ENCODE measurements around the gene OLIG2. TPM values are rescaled to one million over a fixed set of nuclear protein-coding genes. Genes with fewer than 3 reads are reported as not detected.
A peak's percentile ranks its signal among the peaks of the same experiment; 100 is the strongest.

The OLIG2 gene
- total RNA-seq, 1 donor from 2014 or later, result 2.5 TPM

DNA sequence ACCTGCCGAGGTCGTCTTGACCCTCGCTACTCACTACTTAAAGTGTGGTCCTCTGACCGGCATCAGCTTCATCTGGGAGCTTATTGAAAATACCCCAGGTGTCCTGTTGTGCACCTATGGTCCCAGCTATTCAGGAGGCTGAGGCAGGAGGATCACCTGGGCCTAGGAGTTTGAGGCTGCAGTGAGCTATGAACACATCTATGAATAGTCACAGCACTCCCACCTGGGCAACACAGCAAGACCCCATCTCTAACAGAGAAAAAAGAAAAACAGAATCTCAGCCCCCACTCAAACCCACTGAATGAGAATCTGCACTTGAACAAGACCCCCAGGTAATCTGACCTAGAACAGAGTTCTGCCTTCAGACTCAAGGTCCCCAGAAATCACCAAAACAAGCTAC, 35.5 kb downstream of the OLIG2 start:
- DNase-seq (ENCODE audit: low read depth) (no peak), FAIRE-seq (no peak)
- no peak overlapping the region for H3K4me3 ChIP-seq (ENCODE audit: insufficient read depth, low read depth, low read length)
- Mint-ChIP-seq H3K4me1 (ENCODE audit: low read depth, unreplicated experiment) (no peaks in the 10 kb centered on the region), H3K36me3 (ENCODE audit: low read depth, unreplicated experiment) (no peaks in the 10 kb centered on the region), H3K9me3 (ENCODE audit: unreplicated experiment) (no peaks in the 10 kb centered on the region), H3K4me3 (ENCODE audit: unreplicated experiment) (no peak overlapping the region), H3K27ac (ENCODE audit: unreplicated experiment) (no peak overlapping the region), H3K27me3 (ENCODE audit: low read depth, unreplicated experiment) (peaks cover 78% of the 10 kb centered on the region)
- no peaks in the 10 kb centered on the region for H4K20me1 ChIP-seq (ENCODE audit: insufficient read depth, low read length)
- no peak overlapping the region for H3K27ac ChIP-seq (ENCODE audit: low read depth, low read length)
- H2AFZ ChIP-seq (ENCODE audit: low read depth, low read length), result no peak overlapping the region
- H3K9ac ChIP-seq (ENCODE audit: low read length), result no peak overlapping the region
- H3K36me3 ChIP-seq (ENCODE audit: insufficient read depth, low read length), result no peaks in the 10 kb centered on the region
- no peaks in the 10 kb centered on the region for H3K9me3 ChIP-seq (ENCODE audit: insufficient read depth, low read depth, low read length)
- H3K79me2 ChIP-seq (ENCODE audit: insufficient read depth, low read length), result no peaks in the 10 kb centered on the region
- H3K4me2 ChIP-seq (ENCODE audit: low read length), result no peak overlapping the region
- H3K27me3 ChIP-seq (ENCODE audit: insufficient read depth, low read length), result peaks cover 57% of the 10 kb centered on the region
- TF ChIP-seq CTCF (IDR thresholded peaks at IDR 0.05; ENCODE audit: insufficient read depth, low read depth, low read length) (no peak), EZH2 (IDR thresholded peaks at IDR 0.05; ENCODE audit: insufficient read depth, low read length) (no peak)
- H3K4me1 ChIP-seq (ENCODE audit: insufficient read depth, low read length), result no peaks in the 10 kb centered on the region

DNA sequence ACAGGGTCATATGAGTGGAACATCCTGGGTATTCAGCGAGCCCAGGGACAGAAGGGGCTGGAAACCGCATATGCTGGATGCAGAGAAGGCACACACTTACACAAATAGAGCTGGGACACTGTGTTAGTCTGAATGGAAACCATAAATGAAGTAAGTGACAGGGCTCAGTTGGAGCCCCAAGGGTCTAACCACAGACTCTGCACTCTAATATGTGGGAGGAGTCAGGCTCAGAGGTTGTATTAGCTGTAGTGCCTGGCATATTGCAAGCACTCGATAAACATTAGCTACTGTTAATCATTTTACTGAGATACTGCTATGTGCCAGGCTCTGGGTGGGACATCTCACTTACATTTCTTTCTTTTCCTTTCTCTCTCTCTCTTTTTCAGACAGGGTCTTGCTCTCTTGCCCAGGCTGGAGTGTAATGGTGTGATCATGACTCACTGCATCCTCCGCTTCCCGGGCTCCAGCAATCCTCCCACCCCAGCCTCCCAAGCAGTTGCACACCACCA, 37.7 kb downstream of the OLIG2 start:
- Histone ChIP-seq H3K4me2 (ENCODE audit: low read length) (no peak overlapping the region), H3K27ac (ENCODE audit: low read depth, low read length) (no peak overlapping the region), H3K36me3 (ENCODE audit: insufficient read depth, low read length) (no peaks in the 10 kb centered on the region), H3K4me3 (ENCODE audit: insufficient read depth, low read depth, low read length) (no peak overlapping the region), H3K4me1 (ENCODE audit: insufficient read depth, low read length) (no peaks in the 10 kb centered on the region), H3K79me2 (ENCODE audit: insufficient read depth, low read length) (no peaks in the 10 kb centered on the region), H3K9me3 (ENCODE audit: insufficient read depth, low read depth, low read length) (peaks cover 4% of the 10 kb centered on the region), H3K9ac (ENCODE audit: low read length) (no peak overlapping the region), H4K20me1 (ENCODE audit: insufficient read depth, low read length) (no peaks in the 10 kb centered on the region), H3K27me3 (ENCODE audit: insufficient read depth, low read length) (peaks cover 72% of the 10 kb centered on the region), H2AFZ (ENCODE audit: low read depth, low read length) (no peak overlapping the region)
- H3K27me3 Mint-ChIP-seq (ENCODE audit: low read depth, unreplicated experiment), result peaks cover 88% of the 10 kb centered on the region
- no peaks in the 10 kb centered on the region for H3K36me3 Mint-ChIP-seq (ENCODE audit: low read depth, unreplicated experiment)
- no peak overlapping the region for H3K4me3 Mint-ChIP-seq (ENCODE audit: unreplicated experiment)
- no peak for TF ChIP-seq CTCF (IDR thresholded peaks at IDR 0.05; ENCODE audit: insufficient read depth, low read depth, low read length)
- TF ChIP-seq EZH2 (IDR thresholded peaks at IDR 0.05; ENCODE audit: insufficient read depth, low read length), result no peak
- H3K27ac Mint-ChIP-seq (ENCODE audit: unreplicated experiment), result no peak overlapping the region
- DNase-seq (ENCODE audit: low read depth), result no peak
- no peaks in the 10 kb centered on the region for H3K4me1 Mint-ChIP-seq (ENCODE audit: low read depth, unreplicated experiment)
- peaks cover 3% of the 10 kb centered on the region for H3K9me3 Mint-ChIP-seq (ENCODE audit: unreplicated experiment)
- FAIRE-seq, result no peak

DNA sequence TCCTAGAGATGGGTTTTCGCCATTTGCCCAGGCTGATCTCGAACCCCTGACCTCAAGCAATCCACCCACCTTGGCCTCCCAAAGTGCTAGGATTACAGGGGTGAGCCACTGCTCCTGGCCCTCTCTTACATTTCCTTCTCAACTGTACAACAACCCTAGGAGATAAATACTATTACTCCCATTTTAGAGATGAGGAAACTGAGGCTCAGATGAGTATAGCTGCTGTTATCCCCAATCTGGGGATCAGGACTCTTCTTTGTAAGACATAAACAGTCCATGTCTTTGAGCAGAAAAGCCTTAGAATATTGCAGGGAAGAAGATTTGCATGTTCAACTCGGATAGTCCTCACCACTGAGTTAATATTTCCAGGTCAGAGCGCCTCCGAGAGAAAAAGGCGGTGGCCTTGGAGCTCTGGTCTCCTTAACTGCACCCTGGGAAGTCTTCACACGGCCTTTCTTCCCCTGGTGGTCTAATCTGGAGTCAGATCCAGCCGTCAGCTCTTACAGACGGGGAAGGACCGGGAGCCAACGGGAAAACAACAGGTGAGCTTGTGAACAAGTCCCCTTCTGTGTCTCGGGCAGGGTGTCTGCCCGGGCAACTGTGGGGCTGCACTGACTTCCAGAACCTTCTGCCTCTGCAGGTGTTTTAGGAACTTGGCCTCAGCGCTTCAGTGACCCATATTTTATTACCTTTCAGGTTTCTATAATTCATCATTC, 38.3 kb downstream of the OLIG2 start:
- no peaks in the 10 kb centered on the region for H3K4me1 Mint-ChIP-seq (ENCODE audit: low read depth, unreplicated experiment)
- H3K27ac ChIP-seq (ENCODE audit: low read depth, low read length), result no peak overlapping the region
- no peak overlapping the region for H3K27ac Mint-ChIP-seq (ENCODE audit: unreplicated experiment)
- peaks cover 88% of the 10 kb centered on the region for H3K27me3 Mint-ChIP-seq (ENCODE audit: low read depth, unreplicated experiment)
- no peaks in the 10 kb centered on the region for H3K79me2 ChIP-seq (ENCODE audit: insufficient read depth, low read length)
- DNase-seq (ENCODE audit: low read depth) (no peak), FAIRE-seq (no peak)
- peaks cover 72% of the 10 kb centered on the region for H3K27me3 ChIP-seq (ENCODE audit: insufficient read depth, low read length)
- peaks cover 5% of the 10 kb centered on the region for H3K9me3 Mint-ChIP-seq (ENCODE audit: unreplicated experiment)
- H3K36me3 Mint-ChIP-seq (ENCODE audit: low read depth, unreplicated experiment), result no peaks in the 10 kb centered on the region
- no peaks in the 10 kb centered on the region for H3K4me1 ChIP-seq (ENCODE audit: insufficient read depth, low read length)
- H4K20me1 ChIP-seq (ENCODE audit: insufficient read depth, low read length), result no peaks in the 10 kb centered on the region
- no peak for TF ChIP-seq CTCF (IDR thresholded peaks at IDR 0.05; ENCODE audit: insufficient read depth, low read depth, low read length)
- TF ChIP-seq EZH2 (IDR thresholded peaks at IDR 0.05; ENCODE audit: insufficient read depth, low read length), result peak; percentile 52
- H3K36me3 ChIP-seq (ENCODE audit: insufficient read depth, low read length), result no peaks in the 10 kb centered on the region
- no peak overlapping the region for H3K4me3 Mint-ChIP-seq (ENCODE audit: unreplicated experiment)
- no peak overlapping the region for H3K9ac ChIP-seq (ENCODE audit: low read length)
- H2AFZ ChIP-seq (ENCODE audit: low read depth, low read length), result no peak overlapping the region
- H3K4me3 ChIP-seq (ENCODE audit: insufficient read depth, low read depth, low read length), result no peak overlapping the region
- H3K4me2 ChIP-seq (ENCODE audit: low read length), result no peak overlapping the region
- peaks cover 6% of the 10 kb centered on the region for H3K9me3 ChIP-seq (ENCODE audit: insufficient read depth, low read depth, low read length)
